CD4-positive, alpha-beta T cell (primary cell): Measurements from ENCODE around the gene PLGRKT. TPM values are rescaled to one million over a fixed set of nuclear protein-coding genes. Genes with fewer than 3 reads are reported as not detected.

ENCODE experiments used
- ATAC-seq: fragments of 200-7000 bp; cut with Tn5 transposase; one replicate; pipeline ENCODE4 v1.10.0; 2022; ENCODE audit warnings: mild to moderate bottlenecking; ENCODE audit not compliant: poor library complexity
- CTCF ChIA-PET: fragments of 350-600 bp; sonication (Branson Sonifier 250); formaldehyde crosslinking; loops from one replicate; lab custom pipeline; 2021; ENCODE audit warnings: antibody characterized with exemption, inconsistent platforms; lab: Charles Lee
- POLR2A ChIA-PET: fragments of 350-600 bp; sonication (Branson Sonifier 250); formaldehyde crosslinking; loops from one replicate; lab custom pipeline; 2021; ENCODE audit warnings: antibody characterized with exemption, inconsistent platforms; lab: Charles Lee
- DNase-seq, 14 experiments: peaks; one replicate each; pipeline ENCODE4 v3.0.0-alpha.2; 2013 to 2020; ENCODE audit warnings: mixed read lengths in 2 of 14
- H3K27ac ChIP-seq, 2 donors: one replicate each; pipeline versions ENCODE4 v1.5.1 to v1.7.0; 2013; ENCODE audit warnings: low read length in 2 of 2, low read depth in 1 of 2, mild to moderate bottlenecking in 1 of 2
- H3K27me3 ChIP-seq, 2 experiments: 1 replicate in 1 of 2; 2 replicates in 1 of 2; pipeline versions ENCODE4 v1.6.1 to v1.7.0; 2013; ENCODE audit warnings: low read length in 2 of 2, control low read depth in 1 of 2, mild to moderate bottlenecking in 1 of 2, moderate library complexity in 1 of 2; ENCODE audit not compliant: insufficient read depth in 2 of 2, control insufficient read depth in 1 of 2
- H3K36me3 ChIP-seq: one replicate; pipeline ENCODE4 v1.6.1; 2013; ENCODE audit warnings: low read length, control low read depth; ENCODE audit not compliant: insufficient read depth
- H3K4me1 ChIP-seq: one replicate; pipeline ENCODE4 v1.6.1; 2013; ENCODE audit warnings: low read length, control low read depth; ENCODE audit not compliant: insufficient read depth
- H3K4me3 ChIP-seq: one replicate; pipeline ENCODE4 v1.5.1; 2013; ENCODE audit warnings: mild to moderate bottlenecking, low read length, moderate library complexity
- H3K9me3 ChIP-seq, 2 experiments: 1 replicate in 1 of 2; 2 replicates in 1 of 2; pipeline versions ENCODE4 v1.6.1 to v1.7.0; 2013; ENCODE audit warnings: low read length in 2 of 2, mild to moderate bottlenecking in 2 of 2, control low read depth in 1 of 2, moderate library complexity in 1 of 2; ENCODE audit not compliant: control insufficient read depth in 1 of 2, insufficient read depth in 1 of 2
- H3K27ac Mint-ChIP-seq: one replicate; pipeline ENCODE4 v1.8.0; 2020; ENCODE audit warnings: mixed read lengths
- H3K27me3 Mint-ChIP-seq: one replicate; pipeline ENCODE4 v1.8.0; 2021; ENCODE audit warnings: mixed read lengths
- H3K36me3 Mint-ChIP-seq: one replicate; pipeline ENCODE4 v1.8.0; 2021; ENCODE audit warnings: low read depth, mixed read lengths
- H3K4me1 Mint-ChIP-seq: one replicate; pipeline ENCODE4 v1.8.0; 2021; ENCODE audit warnings: low read depth, mixed read lengths
- H3K4me3 Mint-ChIP-seq: one replicate; pipeline ENCODE4 v1.8.0; 2020; ENCODE audit warnings: mild to moderate bottlenecking, mixed read lengths
- H3K9me3 Mint-ChIP-seq: one replicate; pipeline ENCODE4 v1.8.0; 2020; ENCODE audit warnings: mixed read lengths
- CTCF ChIP-seq: fragments of 200-600 bp; IDR thresholded peaks from one replicate; pipeline ENCODE4 v1.8.0; 2022; ENCODE audit warnings: antibody characterized with exemption, mild to moderate bottlenecking
- intact Hi-C, 2 experiments: fragments of 100-400 bp; cut with DNase I in 1 of 2; cut with micrococcal nuclease in 1 of 2; formaldehyde crosslinking; loops; one replicate each; pipeline versions ENCODE4 v1.15.1 to v1.9.0; 2023 to 2025; cut with DNase I, micrococcal nuclease
- total RNA-seq, 174 experiments: library from RNA in 2 of 174; stranded (reverse) in 2 of 174; gene quantifications; one replicate each; pipeline ENCODE4 v1.2.3 and lab custom pipeline; 2021 to 2026

Gene PLGRKT
- total RNA-seq, 2 experiments from 2014 or later = 13.8 to 15.6 TPM

GRCh38 chr9:5375790-5376477 lies 61.8 kb downstream of the PLGRKT start:
- Histone ChIP-seq H3K36me3 (no peaks in the 10 kb centered on the region), H3K27me3 (no peaks in the 10 kb centered on the region), H3K9me3 (no peaks in the 10 kb centered on the region), H3K4me1 (no peaks in the 10 kb centered on the region), H3K27ac (no peak overlapping the region), H3K4me3 (no peak overlapping the region)
- Mint-ChIP-seq H3K4me3 (no peak overlapping the region), H3K27ac (peak overlapping the region; percentile 69), H3K27me3 (no peaks in the 10 kb centered on the region), H3K4me1 (peaks cover 31% of the 10 kb centered on the region), H3K9me3 (no peaks in the 10 kb centered on the region), H3K36me3 (peaks cover 17% of the 10 kb centered on the region)
- DNase-seq (peak in 3 of 14 experiments; percentile 6 to 40 (median 13)), ATAC-seq (peak; percentile 39)
- POLR2A ChIA-PET = no interaction called here
- intact Hi-C loops = no loop called here
- CTCF ChIA-PET = no interaction called here
- TF ChIP-seq CTCF = no peak

- no peaks in the 10 kb centered on the region for H3K9me3 Mint-ChIP-seq
- POLR2A ChIA-PET = no interaction called here
- CTCF ChIA-PET = no interaction called here
- Histone ChIP-seq H3K36me3 (no peaks in the 10 kb centered on the region), H3K27ac (no peak overlapping the region), H3K4me1 (no peaks in the 10 kb centered on the region), H3K4me3 (no peak overlapping the region), H3K27me3 (no peaks in the 10 kb centered on the region), H3K9me3 (no peaks in the 10 kb centered on the region)
- intact Hi-C loops = no loop called here
- DNase-seq = peak in 1 of 14 experiments; percentile 25
- no peak overlapping the region for H3K4me3 Mint-ChIP-seq
- H3K4me1 Mint-ChIP-seq = peaks cover 31% of the 10 kb centered on the region
- ATAC-seq = no peak
- peaks cover 14% of the 10 kb centered on the region for H3K36me3 Mint-ChIP-seq
- no peaks in the 10 kb centered on the region for H3K27me3 Mint-ChIP-seq
- peak overlapping the region; percentile 7 for H3K27ac Mint-ChIP-seq
- TF ChIP-seq CTCF = no peak
These were observed 62.6 kb downstream of the PLGRKT start for GRCh38 chr9:5375091-5375490.

GRCh38 chr9:5364294-5365024 lies 73.3 kb downstream of the PLGRKT start:
- intact Hi-C loops = no loop called here

More at GRCh38 chr9:5364294-5365024, 73.3 kb downstream of the PLGRKT start:
- peaks cover 13% of the 10 kb centered on the region for H3K4me1 Mint-ChIP-seq
- peaks cover 4% of the 10 kb centered on the region for H3K9me3 Mint-ChIP-seq
- H3K4me3 Mint-ChIP-seq = no peak overlapping the region
- ATAC-seq (no peak), DNase-seq (no peak)
- CTCF ChIA-PET = no interaction called here
- Histone ChIP-seq H3K4me1 (no peaks in the 10 kb centered on the region), H3K9me3 (no peaks in the 10 kb centered on the region), H3K27ac (no peak overlapping the region), H3K36me3 (peaks cover 8% of the 10 kb centered on the region), H3K4me3 (no peak overlapping the region), H3K27me3 (no peaks in the 10 kb centered on the region)
- no peaks in the 10 kb centered on the region for H3K27me3 Mint-ChIP-seq
- no peak for TF ChIP-seq CTCF
- POLR2A ChIA-PET = no interaction called here
- no peak overlapping the region for H3K27ac Mint-ChIP-seq
- peaks cover 46% of the 10 kb centered on the region for H3K36me3 Mint-ChIP-seq
